Thyroid gland (tissue), 4 donors: ENCODE results near the gene ABL2. TPM values are rescaled to one million over a fixed set of nuclear protein-coding genes. Genes with fewer than 3 reads are reported as not detected.

Experiments used
- DNase-seq, 2 donors: peaks; one replicate each; pipeline ENCODE4 v3.0.0-alpha.2; 2019
- H3K27ac ChIP-seq, 3 donors: fragments of 200-600 bp; sonication (generic); 1 replicate in 2 of 3; 2 replicates in 1 of 3; pipeline ENCODE4 v1.5.1; 2016 to 2019; ENCODE audit warnings: mild to moderate bottlenecking in 1 of 3, moderate library complexity in 1 of 3
- H3K27me3 ChIP-seq: fragments of 200-600 bp; sonication (generic); one replicate; pipeline ENCODE4 v1.5.1; 2019
- H3K36me3 ChIP-seq, 2 donors: fragments of 200-600 bp; sonication (generic); one replicate each; pipeline ENCODE4 v1.5.1; 2016 to 2019
- H3K4me1 ChIP-seq, 2 donors: fragments of 200-600 bp; sonication (generic); one replicate each; pipeline ENCODE4 v1.5.1; 2017 to 2019
- H3K4me3 ChIP-seq, 3 donors: fragments of 200-600 bp; sonication (generic); replicated peaks in 1 of 3; 1 replicate in 2 of 3; 2 replicates in 1 of 3; pipeline ENCODE4 v1.5.1; 2016; ENCODE audit warnings: mild to moderate bottlenecking in 1 of 3
- H3K9me3 ChIP-seq: fragments of 200-600 bp; sonication (generic); one replicate; pipeline ENCODE4 v1.5.1; 2017
- CTCF ChIP-seq, 6 experiments: fragments of 200-600 bp in 3 of 6; fragments of 450-650 bp in 3 of 6; sonication (generic) in 3 of 6; IDR thresholded peaks; one replicate each; pipeline ENCODE4 v1.5.1; 2016 to 2019; ENCODE audit warnings: antibody characterized with exemption in 6 of 6, mild to moderate bottlenecking in 2 of 6, inconsistent platforms in 1 of 6, moderate library complexity in 1 of 6
- POLR2A ChIP-seq, 2 donors: fragments of 450-650 bp; IDR thresholded peaks; one replicate each; pipeline ENCODE4 v1.6.1; 2017; ENCODE audit warnings: antibody characterized with exemption in 2 of 2, mild to moderate bottlenecking in 2 of 2, moderate library complexity in 1 of 2
- WGBS, 2 donors: methylation state at CpG; one replicate each; pipeline ENCODE4 v1.1.5; 2017; 5-methylcytosine and 5-hydroxymethylcytosine counted together
- intact Hi-C: fragments of 100-400 bp; cut with DNase I; formaldehyde crosslinking; loops from one replicate; pipeline ENCODE4 v1.15.1; 2023
- total RNA-seq, 4 donors: library from RNA; depleted of rRNA; stranded (reverse); fragments of >200 nt; gene quantifications; one replicate each; pipeline ENCODE4 v1.2.3, GENCODE V29; 2016

Gene ABL2
- total RNA-seq, 4 donors from 2014 or later, result 11.8 to 21.2 (median 18.9) TPM

- no peak for DNase-seq
- TF ChIP-seq POLR2A (IDR thresholded peaks at IDR 0.05), result no peak
- H3K27me3 ChIP-seq, result no peaks in the 10 kb centered on the region
- H3K4me1 ChIP-seq, result no peaks in the 10 kb centered on the region
- intact Hi-C loops, result loop anchor here (10.0 kb wide), 1 partner anchor 66 kb away; no protein-coding TSS in a partner anchor
- H3K27ac ChIP-seq, result peak overlapping the region; percentile 11 to 43 (median 34)
- H3K9me3 ChIP-seq, result no peaks in the 10 kb centered on the region
- H3K36me3 ChIP-seq, result no peaks in the 10 kb centered on the region
- no peak overlapping the region for H3K4me3 ChIP-seq
- WGBS, 2 donors, result 66 to 68% methylated on average over 4 of the region's 4 CpGs
Observed at GRCh38 chr1:179190861-179191260, 38.6 kb downstream of the ABL2 start.

GRCh38 chr1:179187735-179188471 is 41.6 kb downstream of the ABL2 start:
- Histone ChIP-seq H3K27me3 (no peaks in the 10 kb centered on the region), H3K9me3 (no peaks in the 10 kb centered on the region), H3K36me3 (no peaks in the 10 kb centered on the region), H3K27ac (no peak overlapping the region), H3K4me3 (no peak overlapping the region), H3K4me1 (no peaks in the 10 kb centered on the region)
- 96 to 97% methylated on average over 8 of the region's 8 CpGs for WGBS, 2 donors
- intact Hi-C loops, result no loop called here
- TF ChIP-seq CTCF (IDR thresholded peaks at IDR 0.05) (no peak), POLR2A (IDR thresholded peaks at IDR 0.05) (no peak)
- no peak for DNase-seq

GRCh38 chr1:179187043-179187442 is 42.4 kb downstream of the ABL2 start:
- Histone ChIP-seq H3K27me3 (no peaks in the 10 kb centered on the region), H3K4me3 (no peak overlapping the region), H3K4me1 (no peaks in the 10 kb centered on the region), H3K27ac (no peak overlapping the region), H3K36me3 (no peaks in the 10 kb centered on the region), H3K9me3 (no peaks in the 10 kb centered on the region)
- no peak for DNase-seq
- no peak for TF ChIP-seq CTCF (IDR thresholded peaks at IDR 0.05)
- TF ChIP-seq POLR2A (IDR thresholded peaks at IDR 0.05), result no peak
- intact Hi-C loops, result no loop called here

- H3K36me3 ChIP-seq, result no peaks in the 10 kb centered on the region
- TF ChIP-seq CTCF (IDR thresholded peaks at IDR 0.05) (no peak), POLR2A (IDR thresholded peaks at IDR 0.05) (no peak)
- no peaks in the 10 kb centered on the region for H3K4me1 ChIP-seq
- no peaks in the 10 kb centered on the region for H3K9me3 ChIP-seq
- WGBS, 2 donors, result 91 to 94% methylated on average over 1 of the region's 1 CpG
- intact Hi-C loops, result no loop called here
- no peak overlapping the region for H3K27ac ChIP-seq
- no peaks in the 10 kb centered on the region for H3K27me3 ChIP-seq
- no peak for DNase-seq
- H3K4me3 ChIP-seq, result no peak overlapping the region
Observed at GRCh38 chr1:179184403-179184802, 45.1 kb downstream of the ABL2 start.

GRCh38 chr1:179183857-179184256 is 45.6 kb downstream of the ABL2 start:
- Histone ChIP-seq H3K9me3 (no peaks in the 10 kb centered on the region), H3K27me3 (no peaks in the 10 kb centered on the region), H3K36me3 (no peaks in the 10 kb centered on the region), H3K4me3 (no peak overlapping the region), H3K27ac (no peak overlapping the region), H3K4me1 (no peaks in the 10 kb centered on the region)
- WGBS, 2 donors, result 94 to 96% methylated on average over 5 of the region's 5 CpGs
- TF ChIP-seq POLR2A (IDR thresholded peaks at IDR 0.05), result no peak
- no peak for TF ChIP-seq CTCF (IDR thresholded peaks at IDR 0.05)
- DNase-seq, result no peak
- intact Hi-C loops, result no loop called here
